Adrenal gland (tissue), 12 donors: ENCODE data around the gene SLC51B. TPM values are rescaled to one million over a fixed set of nuclear protein-coding genes. Genes with fewer than 3 reads are reported as not detected.

Experiments used
- DNase-seq, 7 donors: peaks; one replicate each; pipeline ENCODE4 v3.0.0-alpha.2; 2019 to 2020
- H3K27ac ChIP-seq, 5 donors: fragments of 200-600 bp; sonication (generic) in 4 of 5; 1 replicate in 3 of 5; 2 replicates in 2 of 5; pipeline versions ENCODE4 v1.5.1 to v1.8.0; 2016 to 2020; ENCODE audit warnings: mild to moderate bottlenecking in 1 of 5
- H3K27me3 ChIP-seq: fragments of 200-600 bp; 2 replicates; pipeline ENCODE4 v1.8.0; 2021
- H3K36me3 ChIP-seq, 2 donors: fragments of 200-600 bp; replicated peaks in 1 of 2; 1 replicate in 1 of 2; 2 replicates in 1 of 2; pipeline versions ENCODE4 v1.5.1 to v1.8.0; 2018 to 2022
- H3K4me1 ChIP-seq, 2 donors: fragments of 200-600 bp; replicated peaks in 1 of 2; 1 replicate in 1 of 2; 2 replicates in 1 of 2; pipeline versions ENCODE4 v1.5.1 to v1.8.0; 2018 to 2021
- H3K4me3 ChIP-seq, 4 donors: fragments of 200-600 bp; sonication (generic) in 3 of 4; one replicate each; pipeline ENCODE4 v1.5.1; 2016 to 2018
- H3K9me3 ChIP-seq, 3 donors: fragments of 200-600 bp; sonication (generic) in 1 of 3; replicated peaks in 1 of 3; 1 replicate in 2 of 3; 2 replicates in 1 of 3; pipeline versions ENCODE4 v1.5.1 to v1.8.0; 2016 to 2021
- POLR2A ChIP-seq, 2 donors: fragments of 450-650 bp; IDR thresholded peaks; one replicate each; pipeline ENCODE4 v1.6.1; 2017; ENCODE audit warnings: antibody characterized with exemption in 2 of 2, mild to moderate bottlenecking in 2 of 2, moderate library complexity in 1 of 2
- WGBS, 4 donors: extraction: QIAGEN DNeasy Blood & Tissue Kit in 2 of 4; methylation state at CpG; one replicate each; pipeline versions ENCODE4 v1.1.5 to v1.1.7; 2013 to 2017; 5-methylcytosine and 5-hydroxymethylcytosine counted together
- intact Hi-C, 2 donors: fragments of 100-400 bp; cut with DNase I; formaldehyde crosslinking; loops; one replicate each; pipeline versions ENCODE4 v1.14.1 to v1.15.0; 2022 to 2023
- polyA plus RNA-seq, 3 donors: library from polyadenylated mRNA; stranded (reverse); fragments of 200-250 nt in 2 of 3; fragments of 350-450 nt in 1 of 3; fragmentation: Illumina TruSeq in 1 of 3; extraction: RNeasy Lipid Tissue Mini Kit (QIAGEN cat#74804) in 1 of 3; gene quantifications; one replicate each; pipeline ENCODE4 v1.2.3, GENCODE V29; 2013 to 2014
- total RNA-seq, 9 donors: library from RNA; depleted of rRNA in 4 of 9; stranded (reverse); fragments of >200 nt in 4 of 9; fragments of 120-200 nt in 1 of 9; fragmentation: NEBNext Ultra II Directional in 1 of 9; extraction: Animal tissue kit (Norgen Biotek cat#: 25700) in 1 of 9; gene quantifications; one replicate each; pipeline versions ENCODE4 v1.1.0 to v1.2.4, GENCODE V29; 2013 to 2023
- TF ChIP-seq, protein P1 (sequence below), 6 experiments: fragments of 450-650 bp in 4 of 6; fragments of 200-600 bp in 2 of 6; sonication (generic) in 1 of 6; IDR thresholded peaks; 1 replicate in 5 of 6; 2 replicates in 1 of 6; pipeline versions ENCODE4 v1.5.1 to v1.8.0; 2016 to 2021; ENCODE audit warnings: antibody characterized with exemption in 6 of 6, mild to moderate bottlenecking in 2 of 6, moderate library complexity in 1 of 6
- donor health status: healthy with polysubstance abuse.
- donor health status: Bipolar disorder and iron deficiency.
- donor health status: DM: yes; HTN: yes; CAD: no.
- donor health status: DM: no; HTN: no; CAD: no.
- donor health status: DM: no; HTN: no; CAD: no.
- donor health status: DM: yes; HTN: yes; CAD: no.

The SLC51B gene
- total and polyA plus RNA-seq, 12 donors: 0.32 to 3.1 (median 0.69) TPM; not detected in 3

DNA sequence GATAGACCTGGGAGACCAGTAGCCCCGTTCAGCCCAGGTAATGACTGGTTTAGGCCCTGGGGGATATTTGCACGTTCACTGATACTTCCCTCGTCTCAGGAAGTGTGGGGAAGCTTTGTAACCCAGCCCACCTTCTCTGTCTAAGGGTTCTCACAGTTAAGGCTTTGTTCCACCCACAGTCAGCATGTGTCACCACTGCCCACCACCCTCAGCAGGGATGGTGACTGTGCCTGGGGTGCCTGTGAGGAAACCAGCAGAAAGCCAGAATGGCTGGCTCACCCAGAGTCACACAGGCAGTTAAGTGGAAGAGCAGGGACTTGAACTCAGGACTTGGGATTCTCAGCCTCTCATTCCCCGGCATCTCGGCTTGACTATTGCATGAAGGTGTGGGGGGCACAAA is 36.6 kb downstream of the SLC51B start:
- no peaks in the 10 kb centered on the region for H3K9me3 ChIP-seq
- TF ChIP-seq, protein P1, sequence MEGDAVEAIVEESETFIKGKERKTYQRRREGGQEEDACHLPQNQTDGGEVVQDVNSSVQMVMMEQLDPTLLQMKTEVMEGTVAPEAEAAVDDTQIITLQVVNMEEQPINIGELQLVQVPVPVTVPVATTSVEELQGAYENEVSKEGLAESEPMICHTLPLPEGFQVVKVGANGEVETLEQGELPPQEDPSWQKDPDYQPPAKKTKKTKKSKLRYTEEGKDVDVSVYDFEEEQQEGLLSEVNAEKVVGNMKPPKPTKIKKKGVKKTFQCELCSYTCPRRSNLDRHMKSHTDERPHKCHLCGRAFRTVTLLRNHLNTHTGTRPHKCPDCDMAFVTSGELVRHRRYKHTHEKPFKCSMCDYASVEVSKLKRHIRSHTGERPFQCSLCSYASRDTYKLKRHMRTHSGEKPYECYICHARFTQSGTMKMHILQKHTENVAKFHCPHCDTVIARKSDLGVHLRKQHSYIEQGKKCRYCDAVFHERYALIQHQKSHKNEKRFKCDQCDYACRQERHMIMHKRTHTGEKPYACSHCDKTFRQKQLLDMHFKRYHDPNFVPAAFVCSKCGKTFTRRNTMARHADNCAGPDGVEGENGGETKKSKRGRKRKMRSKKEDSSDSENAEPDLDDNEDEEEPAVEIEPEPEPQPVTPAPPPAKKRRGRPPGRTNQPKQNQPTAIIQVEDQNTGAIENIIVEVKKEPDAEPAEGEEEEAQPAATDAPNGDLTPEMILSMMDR (IDR thresholded peaks at IDR 0.05): no peak
- TF ChIP-seq POLR2A (IDR thresholded peaks at IDR 0.05): no peak
- intact Hi-C loops: no loop called here
- H3K27me3 ChIP-seq: peaks cover 20% of the 10 kb centered on the region
- DNase-seq: no peak
- no peak overlapping the region for H3K27ac ChIP-seq
- 73 to 80% (median 76%) methylated on average over 3 to 5 of the region's 5 CpGs for WGBS, 4 donors
- no peaks in the 10 kb centered on the region for H3K36me3 ChIP-seq
- H3K4me3 ChIP-seq: no peak overlapping the region
- H3K4me1 ChIP-seq: peaks cover 0 to 4% of the 10 kb centered on the region in 2 donors

DNA sequence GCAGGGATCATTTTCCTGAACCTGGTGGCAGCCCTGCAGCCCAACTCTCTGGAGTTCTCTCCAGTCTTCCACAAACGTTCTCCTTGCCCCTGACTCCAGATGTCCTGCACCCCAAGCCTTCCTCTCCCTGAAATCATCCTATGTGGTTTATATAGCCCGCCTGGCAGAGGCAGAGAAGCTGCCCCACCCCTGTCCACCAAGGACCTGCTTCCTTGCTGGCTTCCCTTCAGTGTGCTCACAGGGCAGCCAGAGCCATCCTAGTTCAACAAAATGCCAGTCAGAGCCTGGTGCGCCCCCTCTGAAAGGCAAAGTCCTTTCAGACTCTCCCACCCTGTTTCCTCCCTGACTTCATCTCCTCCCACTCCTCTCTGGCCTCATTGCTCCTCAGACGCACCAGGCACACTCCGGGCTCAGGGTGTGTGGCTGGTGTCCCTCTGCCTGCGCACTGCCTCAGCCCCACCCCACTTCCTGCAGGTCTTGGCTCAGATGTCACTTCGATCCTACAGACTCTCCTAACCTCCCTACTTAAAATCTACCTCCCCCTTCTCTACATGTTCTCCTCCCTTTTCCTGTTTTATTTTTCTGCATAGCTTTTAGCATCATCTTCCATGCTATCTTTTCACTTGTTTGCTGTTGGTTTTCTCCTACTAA is 37.2 kb downstream of the SLC51B start:
- Histone ChIP-seq H3K4me3 (no peak overlapping the region), H3K4me1 (peaks cover 0 to 4% of the 10 kb centered on the region in 2 donors), H3K27ac (no peak overlapping the region), H3K36me3 (no peaks in the 10 kb centered on the region), H3K9me3 (no peaks in the 10 kb centered on the region), H3K27me3 (peaks cover 13% of the 10 kb centered on the region)
- intact Hi-C loops: no loop called here
- TF ChIP-seq, protein P1 (IDR thresholded peaks at IDR 0.05): no peak
- no peak for TF ChIP-seq POLR2A (IDR thresholded peaks at IDR 0.05)
- no peak for DNase-seq
- WGBS, 4 donors: 32 to 41% (median 36%) methylated on average over 7 of the region's 7 CpGs

DNA sequence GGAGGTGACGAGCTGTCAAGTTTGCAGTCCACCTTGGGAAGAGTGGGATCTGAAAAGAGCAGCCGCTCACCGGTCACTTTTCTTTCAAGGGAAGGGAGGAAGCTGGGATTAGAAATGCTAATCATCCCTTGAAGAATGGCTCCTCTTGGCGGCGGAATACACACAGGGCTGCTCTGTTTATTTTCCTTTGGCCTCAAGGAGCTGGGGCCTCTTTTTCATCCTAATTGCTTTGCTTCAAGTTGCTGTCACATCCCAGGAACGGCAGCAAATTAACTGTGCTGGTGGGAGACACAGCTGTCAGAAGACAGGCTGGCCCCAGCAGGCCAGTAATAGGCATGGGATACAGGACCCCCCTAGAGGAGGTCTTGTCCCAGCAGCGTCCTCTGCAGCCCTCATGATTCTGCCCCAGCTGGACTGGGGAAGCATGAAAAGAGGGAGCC is 38.1 kb downstream of the SLC51B start:
- no peak overlapping the region for H3K27ac ChIP-seq
- H3K36me3 ChIP-seq: no peaks in the 10 kb centered on the region
- intact Hi-C loops: no loop called here
- H3K27me3 ChIP-seq: peaks cover 8% of the 10 kb centered on the region
- no peak overlapping the region for H3K4me3 ChIP-seq
- WGBS, 4 donors: 48 to 62% (median 56%) methylated on average over 7 of the region's 7 CpGs
- peaks cover 0 to 4% of the 10 kb centered on the region in 2 donors for H3K4me1 ChIP-seq
- TF ChIP-seq POLR2A (IDR thresholded peaks at IDR 0.05): no peak
- TF ChIP-seq, protein P1 (IDR thresholded peaks at IDR 0.05): peak in 5 of 6 experiments; percentile 8 to 31 (median 13)
- no peaks in the 10 kb centered on the region for H3K9me3 ChIP-seq
- DNase-seq: no peak

DNA sequence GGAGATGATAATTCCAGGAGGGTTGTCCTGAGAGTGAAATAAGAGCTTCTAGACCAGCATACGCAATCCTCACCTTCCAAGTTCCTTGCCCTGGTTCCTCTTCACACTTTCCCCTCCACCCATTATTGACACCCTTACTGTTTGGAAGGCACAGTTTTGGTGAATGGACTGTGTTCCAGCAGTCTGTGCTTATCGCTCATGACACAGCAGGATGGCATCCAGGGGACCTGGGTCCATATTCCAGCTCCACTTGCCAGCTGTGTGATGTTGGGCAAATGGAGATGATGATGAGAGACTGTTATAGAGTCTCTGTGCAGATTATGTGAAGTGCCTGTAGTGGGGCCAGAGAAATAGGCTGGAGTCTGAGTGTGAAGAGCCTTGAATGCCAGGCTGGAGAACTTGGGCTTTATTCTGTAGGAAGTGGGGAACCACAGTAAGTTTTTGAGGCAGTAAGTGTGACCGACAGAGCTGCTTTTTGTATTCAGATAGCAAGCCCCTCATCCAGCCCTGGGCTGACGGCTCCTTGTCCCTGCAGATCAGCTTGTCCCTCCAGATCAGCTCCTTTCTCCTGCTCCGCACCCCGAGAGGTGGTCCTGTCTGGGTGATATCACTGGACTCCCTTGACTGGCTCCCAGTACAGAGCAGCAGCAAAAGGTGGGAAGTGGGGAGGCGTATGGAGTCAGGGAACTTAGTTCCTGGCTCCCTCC is 39.5 kb downstream of the SLC51B start:
- DNase-seq: no peak
- H3K9me3 ChIP-seq: no peaks in the 10 kb centered on the region
- TF ChIP-seq, protein P1 (IDR thresholded peaks at IDR 0.05): no peak
- no peak for TF ChIP-seq POLR2A (IDR thresholded peaks at IDR 0.05)
- H3K36me3 ChIP-seq: no peaks in the 10 kb centered on the region
- 68 to 83% (median 76%) methylated on average over 3 to 7 of the region's 7 CpGs for WGBS, 4 donors
- peaks cover 0 to 11% of the 10 kb centered on the region in 2 donors for H3K4me1 ChIP-seq
- intact Hi-C loops: no loop called here
- H3K4me3 ChIP-seq: no peak overlapping the region
- H3K27me3 ChIP-seq: peaks cover 6% of the 10 kb centered on the region
- no peak overlapping the region for H3K27ac ChIP-seq
